Keratinocyte (primary cell): Measurements from ENCODE around the gene ADARB2. TPM values are rescaled to one million over a fixed set of nuclear protein-coding genes. Genes with fewer than 3 reads are reported as not detected.

Source experiments
- DNase-seq: peaks from one replicate; pipeline ENCODE4 v3.0.0-alpha.2; 2011; ENCODE audit warnings: low read depth, missing footprints, low spot score
- FAIRE-seq: peaks from 2 replicates; lab custom pipeline; 2011; peaks lifted over from hg19 to GRCh38; lab: Jason Lieb, UNC
- H2AFZ ChIP-seq: 2 replicates; pipeline ENCODE4 v1.6.0; 2012; ENCODE audit warnings: low read length, control low read depth, inconsistent platforms; ENCODE audit not compliant: control insufficient read depth
- H3K27ac ChIP-seq: 2 replicates; pipeline ENCODE4 v1.5.1; 2011; ENCODE audit warnings: low read length; ENCODE audit not compliant: control insufficient read depth, insufficient read depth
- H3K27me3 ChIP-seq: 3 replicates; pipeline ENCODE4 v1.6.0; 2011; ENCODE audit warnings: low read length; ENCODE audit not compliant: control insufficient read depth, insufficient read depth; ENCODE audit errors: extremely low read depth
- H3K36me3 ChIP-seq, 2 experiments: 2 replicates in 1 of 2; 3 replicates in 1 of 2; pipeline ENCODE4 v1.5.1; 2011; ENCODE audit warnings: low read length in 2 of 2, mild to moderate bottlenecking in 1 of 2; ENCODE audit not compliant: control insufficient read depth in 2 of 2, insufficient read depth in 2 of 2; ENCODE audit errors: extremely low read depth in 1 of 2
- H3K4me1 ChIP-seq: 3 replicates; pipeline ENCODE4 v1.5.1; 2011; ENCODE audit warnings: low read length; ENCODE audit not compliant: control insufficient read depth, insufficient read depth; ENCODE audit errors: extremely low read depth
- H3K4me2 ChIP-seq: 3 replicates; pipeline ENCODE4 v1.6.0; 2011; ENCODE audit warnings: low read depth, low read length; ENCODE audit not compliant: control insufficient read depth, insufficient read depth; ENCODE audit errors: extremely low read depth
- H3K4me3 ChIP-seq, 3 experiments: fragments of 200-600 bp in 1 of 3; sonication (generic) in 1 of 3; 2 replicates in 2 of 3; 3 replicates in 1 of 3; pipeline ENCODE4 v1.5.1; 2011 to 2016; ENCODE audit warnings: low read length in 3 of 3, mild to moderate bottlenecking in 3 of 3, control low read depth in 2 of 3, inconsistent platforms in 1 of 3, low read depth in 1 of 3, mixed read lengths in 1 of 3, mixed run types in 1 of 3, moderate library complexity in 1 of 3; ENCODE audit not compliant: control insufficient read depth in 2 of 3, insufficient read depth in 2 of 3; ENCODE audit errors: extremely low read depth in 1 of 3
- H3K79me2 ChIP-seq: 2 replicates; pipeline ENCODE4 v1.6.0; 2012; ENCODE audit warnings: low read length; ENCODE audit not compliant: control insufficient read depth, insufficient read depth
- H3K9ac ChIP-seq: 3 replicates; pipeline ENCODE4 v1.6.0; 2011; ENCODE audit warnings: low read length; ENCODE audit not compliant: control insufficient read depth, insufficient read depth; ENCODE audit errors: extremely low read depth
- H3K9me1 ChIP-seq: 3 replicates; pipeline ENCODE4 v1.6.0; 2011; ENCODE audit warnings: low read length; ENCODE audit not compliant: control insufficient read depth, insufficient read depth; ENCODE audit errors: extremely low read depth
- H3K9me3 ChIP-seq: 2 replicates; pipeline ENCODE4 v1.5.1; 2012; ENCODE audit warnings: low read depth, low read length; ENCODE audit not compliant: control insufficient read depth
- H4K20me1 ChIP-seq: 3 replicates; pipeline ENCODE4 v1.6.0; 2011; ENCODE audit warnings: low read length; ENCODE audit not compliant: control insufficient read depth, insufficient read depth; ENCODE audit errors: extremely low read depth
- EZH2 ChIP-seq: IDR thresholded peaks from one replicate; pipeline ENCODE4 v1.6.1; 2012; ENCODE audit warnings: inconsistent platforms, mild to moderate bottlenecking, low read length, moderate library complexity
- dilution Hi-C: fragments of 300-500 bp; cut with MboI; formaldehyde crosslinking; loops from one replicate; pipeline ENCODE4 v1.7.0; 2020; ENCODE audit warnings: low sequenced_read_pairs; ENCODE audit not compliant: extremely low pct_ligation_motif_present
- polyA plus RNA-seq, 5 experiments: library from polyadenylated mRNA; depleted of rRNA in 3 of 5; stranded (reverse) in 3 of 5; stranded (forward) in 1 of 5; unstranded in 1 of 5; fragments of >200 nt; gene quantifications; 1 replicate in 1 of 5; 2 replicates in 3 of 5; 3 replicates in 1 of 5; pipeline versions ENCODE4 v1.2.1 to v1.2.3, GENCODE V29; 2011 to 2012; ENCODE audit warnings: missing spikeins in 2 of 5, low read depth in 1 of 5, low replicate concordance in 1 of 5
- TF ChIP-seq, protein P1 (sequence below), 3 experiments: IDR thresholded peaks in 1 of 3; conservative IDR thresholded peaks in 1 of 3; optimal IDR thresholded peaks in 1 of 3; 2 replicates in 2 of 3; 3 replicates in 1 of 3; pipeline versions ENCODE3 to v1.5.1; 2011; ENCODE audit warnings: low read length in 3 of 3, mild to moderate bottlenecking in 3 of 3, moderate library complexity in 2 of 3, control low read depth in 1 of 3, inconsistent platforms in 1 of 3; ENCODE audit not compliant: insufficient read depth in 2 of 3; ENCODE audit errors: extremely low read depth in 1 of 3

The ADARB2 gene
- polyA plus RNA-seq, 1 donor (not counting 4 experiments of a cell fraction or from before 2014, with no cell fraction given) = not detected

DNA sequence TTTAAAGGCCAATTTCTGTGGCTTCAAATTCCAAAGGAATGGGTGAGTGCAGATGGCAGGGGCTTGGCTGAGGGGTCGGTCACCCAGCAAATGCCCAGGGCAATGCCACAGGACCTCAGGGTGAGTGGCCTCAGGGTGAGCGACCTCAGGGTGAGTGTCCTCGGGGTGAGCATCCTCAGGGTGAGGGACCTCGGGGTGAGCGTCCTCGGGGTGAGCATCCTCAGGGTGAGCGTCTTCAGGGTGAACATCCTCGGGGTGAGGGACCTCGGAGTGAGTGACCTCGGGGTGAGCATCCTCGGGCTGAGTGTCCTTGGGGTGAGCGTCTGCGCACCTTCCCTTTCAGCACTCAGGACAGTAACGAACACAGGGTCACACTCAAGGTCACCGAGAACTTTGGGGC, 59.2 kb downstream of the ADARB2 start:
- peaks cover 2% of the 10 kb centered on the region for H3K9me3 ChIP-seq
- DNase-seq (no peak), FAIRE-seq (no peak)
- H3K9me1 ChIP-seq = no peaks in the 10 kb centered on the region
- no peaks in the 10 kb centered on the region for H3K79me2 ChIP-seq
- no peaks in the 10 kb centered on the region for H3K4me1 ChIP-seq
- TF ChIP-seq EZH2 = no peak
- TF ChIP-seq, protein P1, sequence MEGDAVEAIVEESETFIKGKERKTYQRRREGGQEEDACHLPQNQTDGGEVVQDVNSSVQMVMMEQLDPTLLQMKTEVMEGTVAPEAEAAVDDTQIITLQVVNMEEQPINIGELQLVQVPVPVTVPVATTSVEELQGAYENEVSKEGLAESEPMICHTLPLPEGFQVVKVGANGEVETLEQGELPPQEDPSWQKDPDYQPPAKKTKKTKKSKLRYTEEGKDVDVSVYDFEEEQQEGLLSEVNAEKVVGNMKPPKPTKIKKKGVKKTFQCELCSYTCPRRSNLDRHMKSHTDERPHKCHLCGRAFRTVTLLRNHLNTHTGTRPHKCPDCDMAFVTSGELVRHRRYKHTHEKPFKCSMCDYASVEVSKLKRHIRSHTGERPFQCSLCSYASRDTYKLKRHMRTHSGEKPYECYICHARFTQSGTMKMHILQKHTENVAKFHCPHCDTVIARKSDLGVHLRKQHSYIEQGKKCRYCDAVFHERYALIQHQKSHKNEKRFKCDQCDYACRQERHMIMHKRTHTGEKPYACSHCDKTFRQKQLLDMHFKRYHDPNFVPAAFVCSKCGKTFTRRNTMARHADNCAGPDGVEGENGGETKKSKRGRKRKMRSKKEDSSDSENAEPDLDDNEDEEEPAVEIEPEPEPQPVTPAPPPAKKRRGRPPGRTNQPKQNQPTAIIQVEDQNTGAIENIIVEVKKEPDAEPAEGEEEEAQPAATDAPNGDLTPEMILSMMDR (optimal IDR thresholded peaks at IDR 0.05 in 1 of 3, IDR thresholded peaks at IDR 0.05 in 1 of 3, conservative IDR thresholded peaks at IDR 0.05 in 1 of 3; ENCODE audit: extremely low read depth in 1 of 3, insufficient read depth in 2 of 3, low read length in 3 of 3) = no peak
- no peak overlapping the region for H3K4me2 ChIP-seq
- no peak overlapping the region for H3K4me3 ChIP-seq
- H3K27ac ChIP-seq = no peak overlapping the region
- H3K27me3 ChIP-seq = no peaks in the 10 kb centered on the region
- no peak overlapping the region for H2AFZ ChIP-seq
- no peak overlapping the region for H3K9ac ChIP-seq
- dilution Hi-C loops = no loop called here
- no peaks in the 10 kb centered on the region for H4K20me1 ChIP-seq
- no peaks in the 10 kb centered on the region for H3K36me3 ChIP-seq

GRCh38 chr10:1677307-1677939, 59.9 kb downstream of the ADARB2 start:
- Histone ChIP-seq H3K27me3 (no peaks in the 10 kb centered on the region), H3K9ac (no peak overlapping the region), H3K4me1 (no peaks in the 10 kb centered on the region), H3K27ac (no peak overlapping the region), H3K79me2 (no peaks in the 10 kb centered on the region), H4K20me1 (no peaks in the 10 kb centered on the region), H2AFZ (no peak overlapping the region), H3K9me3 (no peaks in the 10 kb centered on the region), H3K4me3 (no peak overlapping the region), H3K9me1 (no peaks in the 10 kb centered on the region), H3K4me2 (no peak overlapping the region), H3K36me3 (no peaks in the 10 kb centered on the region)
- dilution Hi-C loops = no loop called here
- TF ChIP-seq, protein P1 (optimal IDR thresholded peaks at IDR 0.05 in 1 of 3, IDR thresholded peaks at IDR 0.05 in 1 of 3, conservative IDR thresholded peaks at IDR 0.05 in 1 of 3; ENCODE audit: extremely low read depth in 1 of 3, insufficient read depth in 2 of 3, low read length in 3 of 3) = no peak
- TF ChIP-seq EZH2 = no peak
- DNase-seq (no peak), FAIRE-seq (no peak)
